ENCODE measurements around the gene GRIPAP1. TPM values are rescaled to one million over a fixed set of nuclear protein-coding genes. Genes with fewer than 3 reads are reported as not detected.

Gene GRIPAP1
- total RNA-seq, 1 donor from 2014 or later: 10.9 TPM

DNA sequence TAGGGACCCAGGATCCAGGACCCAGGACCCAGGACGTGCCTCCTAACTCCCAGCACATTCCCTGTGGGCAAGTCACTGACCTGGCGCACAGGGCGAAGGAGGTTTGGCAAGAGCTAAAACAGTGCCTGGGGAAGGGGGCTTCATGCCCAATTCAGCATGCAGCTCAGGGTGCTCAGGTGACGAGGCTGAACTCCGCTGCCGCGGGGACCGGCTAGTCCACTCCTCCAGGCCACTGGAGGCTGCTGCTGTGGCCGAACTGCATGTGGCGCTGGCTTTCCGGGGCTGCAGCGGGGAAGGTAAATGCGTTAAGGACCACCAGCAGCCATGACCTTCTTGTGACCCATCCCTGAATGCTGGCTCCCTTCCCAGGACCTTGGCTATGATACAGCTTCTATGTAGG lies 78.3 kb downstream of the GRIPAP1 start:
- no peak for DNase-seq (ENCODE audit: low read depth in 2 of 2)

Other genes starting within 250 kb of the GRIPAP1 start
- gene GLOD5, start 240.5 kb downstream of the GRIPAP1 start, total RNA-seq: not detected in 2 replicates
- gene GATA1, start 215.7 kb downstream of the GRIPAP1 start, total RNA-seq: not detected in 2 replicates
- 17.3 and 26.3 TPM in 2 replicates for gene HDAC6, start 200.2 kb downstream of the GRIPAP1 start, total RNA-seq
- not detected in 2 replicates for gene ERAS, start 175.8 kb downstream of the GRIPAP1 start, total RNA-seq
- under 0.01 and 0.13 TPM in 2 replicates for gene PCSK1N, start 166.7 kb downstream of the GRIPAP1 start, total RNA-seq
- 22.2 and 24.9 TPM in 2 replicates for gene TIMM17B, start 104.5 kb downstream of the GRIPAP1 start, total RNA-seq
- 53.9 and 60.2 TPM in 2 replicates for gene PQBP1, start 104.3 kb downstream of the GRIPAP1 start, total RNA-seq
- 8.1 and 15.9 TPM in 2 replicates for gene SLC35A2, start 90.6 kb downstream of the GRIPAP1 start, total RNA-seq
- 3.3 and 3.9 TPM in 2 replicates for gene PIM2, start 83.2 kb downstream of the GRIPAP1 start, total RNA-seq
- gene OTUD5, start 44.7 kb downstream of the GRIPAP1 start, total RNA-seq: 22.1 and 32.1 TPM in 2 replicates
- gene KCND1, start 30.4 kb downstream of the GRIPAP1 start, total RNA-seq: 0.13 and 0.25 TPM in 2 replicates
- 9.5 and 15.6 TPM in 2 replicates for gene TFE3, start 41.1 kb upstream of the GRIPAP1 start, total RNA-seq
- gene CCDC120, start 56.7 kb upstream of the GRIPAP1 start, total RNA-seq: 0.39 and 1.6 TPM in 2 replicates
- 2.8 and 5.4 TPM in 2 replicates for gene PRAF2, start 71.7 kb upstream of the GRIPAP1 start, total RNA-seq
- gene WDR45, start 77.6 kb upstream of the GRIPAP1 start, total RNA-seq: 16.0 and 18.7 TPM in 2 replicates
- gene GPKOW, start 121.5 kb upstream of the GRIPAP1 start, total RNA-seq: 16.8 and 19.1 TPM in 2 replicates
- 0.39 and 0.51 TPM in 2 replicates for gene MAGIX, start 160.5 kb upstream of the GRIPAP1 start, total RNA-seq
- gene PLP2, start 169.6 kb upstream of the GRIPAP1 start, total RNA-seq: 12.0 and 12.2 TPM in 2 replicates
- gene PRICKLE3, start 184.1 kb upstream of the GRIPAP1 start, total RNA-seq: 3.0 and 4.4 TPM in 2 replicates
- gene SYP, start 197.9 kb upstream of the GRIPAP1 start, total RNA-seq: 0.13 TPM in 2 replicates
- under 0.01 TPM in 2 replicates for gene CACNA1F, start 231.1 kb upstream of the GRIPAP1 start, total RNA-seq
- 7.6 and 8.5 TPM in 2 replicates for gene CCDC22, start 233.2 kb upstream of the GRIPAP1 start, total RNA-seq

Data from dermis microvascular lymphatic vessel endothelial cell (primary cell).